Stimulated activated naive CD8-positive, alpha-beta T cell treated with anti-CD3 and anti-CD28 coated beads, Interleukin-15, Interleukin-2, amounts not matched to agents 100 U/mL and 50 U/mL, for 24 hours (primary cell): Measurements from ENCODE around the gene SPDYE4.
A peak's percentile ranks its signal among the peaks of the same experiment; 100 is the strongest.

Experiments
- ATAC-seq: fragments of 150-1000 bp; cut with Tn5 transposase; one replicate; pipeline ENCODE4 v1.10.0; 2021
- DNase-seq: peaks from one replicate; pipeline ENCODE4 v3.0.0; 2021

The SPDYE4 gene

DNA sequence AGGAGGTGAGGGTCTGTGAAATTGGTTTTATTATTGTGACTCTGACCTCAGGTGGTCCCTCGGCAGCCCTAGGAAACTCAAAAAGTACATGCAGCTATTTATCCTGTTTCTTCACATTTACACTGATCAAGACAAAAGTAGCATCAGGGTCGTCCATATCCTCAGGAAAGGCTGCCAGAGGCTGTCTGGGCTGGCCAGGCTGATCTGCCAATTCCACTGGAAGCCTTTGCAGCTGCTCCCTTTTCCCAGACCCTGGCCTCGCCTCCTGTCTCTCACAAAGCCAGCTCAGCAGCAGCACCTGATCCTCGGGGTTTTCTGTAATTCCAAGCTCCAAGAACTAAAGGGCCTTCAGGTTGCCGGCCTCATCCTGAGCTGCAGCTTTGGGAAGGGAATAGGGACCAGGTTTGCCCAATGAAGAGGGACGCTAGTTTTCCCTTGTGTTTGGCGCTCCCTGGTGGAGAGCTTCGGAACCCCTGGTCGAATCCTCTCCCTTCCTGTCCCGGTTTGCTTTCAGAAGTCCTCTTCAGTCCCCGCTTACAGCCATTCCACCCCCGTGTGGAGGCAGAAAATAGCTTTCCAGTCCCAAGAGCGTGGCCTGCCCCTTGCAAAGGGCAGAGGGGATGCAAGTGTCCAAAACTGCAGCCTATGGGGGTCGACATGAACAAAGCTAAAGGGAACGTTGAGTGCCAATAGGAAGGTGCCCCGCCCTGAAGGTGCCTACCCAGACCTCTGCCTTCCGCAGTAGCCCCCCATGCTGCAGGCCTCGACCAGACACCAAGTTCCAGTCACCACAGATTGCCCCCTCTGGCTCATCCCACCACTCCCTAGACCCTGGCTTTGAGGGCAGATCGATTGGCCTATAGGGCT lies 27.4 kb upstream of the SPDYE4 start:
- ATAC-seq (no peak), DNase-seq (peak; percentile 81)

DNA sequence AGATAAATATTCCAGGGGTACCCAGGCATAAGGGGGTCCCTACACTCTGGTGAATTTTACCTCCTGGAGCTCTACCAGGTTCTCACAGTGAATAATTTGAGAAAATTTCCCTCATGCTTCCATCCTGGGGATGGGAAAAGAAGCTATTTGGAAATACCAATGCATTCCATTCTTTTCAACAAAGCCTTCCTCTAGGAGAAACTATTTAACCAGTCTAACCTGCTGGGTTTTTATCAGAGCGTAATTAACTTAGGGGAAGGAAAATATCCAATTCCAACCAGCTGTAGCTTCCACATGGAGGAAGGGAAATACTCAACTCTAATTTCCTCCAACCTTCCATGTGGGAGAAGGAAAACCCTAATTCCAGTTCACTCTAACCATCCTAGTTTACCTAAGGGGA lies 23.8 kb upstream of the SPDYE4 start:
- no peak for ATAC-seq
- no peak for DNase-seq

DNA sequence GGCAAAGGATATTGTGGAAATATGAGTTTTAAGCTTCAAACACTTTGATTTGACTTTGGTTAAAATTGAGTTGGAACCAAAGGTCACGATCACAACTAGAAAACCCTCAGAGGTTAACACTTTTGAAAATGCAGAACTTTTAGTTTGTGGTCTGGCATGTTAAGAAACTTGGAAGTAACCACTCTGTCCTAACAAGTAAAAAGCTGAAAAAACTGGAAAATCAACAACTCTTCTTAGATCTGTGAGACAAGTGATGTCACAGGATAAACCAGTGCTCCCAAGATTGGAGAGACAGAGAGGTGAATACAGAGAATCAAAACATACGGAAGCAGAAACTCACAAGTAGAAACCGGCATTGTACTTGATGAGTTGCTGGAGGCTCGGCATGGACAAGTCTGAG lies 23.4 kb upstream of the SPDYE4 start:
- ATAC-seq (no peak), DNase-seq (no peak)

DNA sequence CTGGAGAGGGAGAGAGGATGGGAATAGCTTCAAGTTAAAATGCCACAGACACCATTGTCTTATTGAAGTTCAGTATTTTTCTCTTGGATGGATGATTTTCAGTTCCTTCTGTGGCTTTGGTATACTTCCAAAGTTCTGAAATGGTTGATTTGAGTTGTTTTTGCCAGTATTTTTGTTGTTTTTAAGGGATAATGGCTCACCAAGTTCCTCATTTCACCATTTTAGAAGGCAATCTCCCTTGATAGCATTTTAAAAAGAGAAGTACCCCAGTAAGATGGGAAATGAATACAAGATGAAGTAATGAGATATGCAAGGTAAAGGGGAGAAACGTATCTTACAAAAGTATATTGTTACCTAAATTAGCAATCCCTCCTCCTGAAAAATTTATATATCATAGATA lies 18.5 kb upstream of the SPDYE4 start:
- DNase-seq (no peak), ATAC-seq (no peak)

DNA sequence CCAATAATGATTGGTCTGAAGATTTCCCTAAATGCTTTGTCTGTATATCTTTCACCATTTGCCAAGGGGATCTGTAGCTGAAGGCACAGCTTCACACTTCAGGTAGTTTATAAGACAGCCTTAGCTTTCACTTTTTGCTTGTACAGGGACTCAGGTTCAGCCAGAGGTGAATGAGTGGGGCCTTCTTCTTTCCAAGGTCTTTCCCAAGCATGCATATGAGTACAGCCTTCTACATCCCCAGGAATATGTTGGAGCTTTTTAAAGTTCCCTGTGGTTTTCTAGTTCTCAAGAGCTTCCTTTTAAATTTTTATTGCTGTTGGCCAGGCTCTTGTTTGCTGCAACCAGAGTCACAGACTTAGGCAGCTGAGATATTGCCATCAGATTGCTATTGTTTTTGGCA lies 17.9 kb upstream of the SPDYE4 start:
- ATAC-seq: no peak
- DNase-seq: no peak

DNA sequence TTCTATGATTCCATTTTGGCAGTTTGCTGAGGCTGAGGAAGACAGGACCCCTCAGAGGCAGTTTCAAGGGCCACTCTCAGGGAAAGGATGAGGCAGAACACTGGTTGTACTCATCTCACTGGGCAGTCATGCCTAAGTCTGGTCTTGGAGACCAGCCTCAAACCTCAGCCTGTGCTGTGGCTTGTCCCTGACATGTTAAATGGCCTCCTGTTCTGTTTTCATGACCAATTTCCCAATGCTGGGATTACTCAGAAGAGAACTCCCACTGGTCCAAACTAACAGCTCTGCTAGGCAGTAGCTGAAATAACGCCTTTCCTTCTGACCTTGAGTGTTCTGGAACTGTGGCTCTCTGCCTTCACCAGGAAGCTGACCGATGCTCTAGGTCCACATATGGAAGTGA lies 8.4 kb upstream of the SPDYE4 start:
- DNase-seq (no peak), ATAC-seq (no peak)

DNA sequence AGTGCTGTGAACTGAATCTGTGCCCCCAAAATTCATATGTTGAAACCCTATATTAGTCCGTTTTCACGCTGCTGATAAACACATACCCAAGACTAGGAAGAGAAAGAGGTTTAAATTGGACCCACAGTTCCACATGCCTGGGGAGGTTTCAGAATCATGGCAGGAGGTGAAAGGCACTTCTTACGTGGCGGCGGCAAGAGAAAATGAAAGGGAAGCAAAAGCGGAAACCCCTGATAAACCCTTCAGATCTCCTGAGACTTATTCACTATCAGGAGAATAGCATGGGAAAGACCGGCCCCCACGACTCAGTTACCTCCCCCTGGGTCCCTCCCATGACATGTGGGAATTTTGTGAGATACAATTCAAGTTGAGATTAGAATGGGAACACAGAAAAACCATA lies 3.7 kb upstream of the SPDYE4 start:
- DNase-seq: no peak
- no peak for ATAC-seq

DNA sequence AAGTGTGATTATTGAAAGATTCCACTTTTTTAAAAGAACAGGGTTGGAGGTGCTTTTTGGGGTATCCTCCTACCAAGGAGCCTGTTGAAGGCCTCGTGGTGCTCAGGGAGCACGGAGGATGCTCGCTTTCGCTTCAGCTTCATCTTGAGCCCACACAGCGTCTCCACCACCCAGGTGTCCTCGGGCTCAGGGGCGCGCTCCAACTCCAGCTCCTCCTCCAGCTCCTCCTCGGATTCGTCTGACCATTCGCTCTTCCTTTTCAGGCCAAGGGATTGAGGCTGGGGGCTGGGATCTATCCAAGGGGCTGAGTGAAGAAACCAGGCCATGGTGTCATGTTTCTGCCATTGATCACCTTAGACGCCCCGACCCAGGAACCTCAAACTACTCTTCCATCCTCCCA lies 1.2 kb downstream of the SPDYE4 start:
- ATAC-seq (no peak), DNase-seq (no peak)

DNA sequence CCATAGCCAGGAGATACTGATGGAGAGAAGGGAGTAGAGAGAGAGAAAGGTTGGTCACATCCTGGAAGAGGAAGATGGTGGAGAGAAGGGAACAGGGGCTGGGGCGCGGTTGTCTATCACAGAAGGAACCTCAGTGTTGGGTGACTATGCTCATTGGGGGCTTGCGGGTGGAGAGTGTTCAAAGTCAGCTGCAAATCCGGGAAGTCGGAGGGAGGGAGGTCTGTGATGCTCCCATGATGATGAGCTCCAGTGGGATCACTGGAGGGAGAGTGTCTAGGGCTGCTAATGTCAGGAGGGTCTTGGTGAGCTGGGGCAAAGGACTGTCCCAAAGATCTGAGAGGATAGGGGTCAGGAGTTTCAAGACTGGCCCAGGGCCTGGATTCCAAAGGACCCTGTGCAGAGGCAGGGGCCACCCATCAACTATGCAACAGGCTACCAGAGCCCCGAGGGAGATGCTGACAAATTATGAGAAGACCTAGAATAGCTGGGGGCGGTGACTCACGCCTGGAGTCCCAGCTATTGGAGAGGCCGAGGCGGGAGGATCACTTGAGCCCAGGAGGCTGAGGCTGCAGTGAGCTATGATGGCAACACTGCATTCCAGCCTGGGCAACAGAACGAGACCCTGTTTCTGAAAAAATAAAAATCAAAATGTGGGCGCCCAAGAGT lies 2.6 kb downstream of the SPDYE4 start:
- no peak for DNase-seq
- no peak for ATAC-seq

DNA sequence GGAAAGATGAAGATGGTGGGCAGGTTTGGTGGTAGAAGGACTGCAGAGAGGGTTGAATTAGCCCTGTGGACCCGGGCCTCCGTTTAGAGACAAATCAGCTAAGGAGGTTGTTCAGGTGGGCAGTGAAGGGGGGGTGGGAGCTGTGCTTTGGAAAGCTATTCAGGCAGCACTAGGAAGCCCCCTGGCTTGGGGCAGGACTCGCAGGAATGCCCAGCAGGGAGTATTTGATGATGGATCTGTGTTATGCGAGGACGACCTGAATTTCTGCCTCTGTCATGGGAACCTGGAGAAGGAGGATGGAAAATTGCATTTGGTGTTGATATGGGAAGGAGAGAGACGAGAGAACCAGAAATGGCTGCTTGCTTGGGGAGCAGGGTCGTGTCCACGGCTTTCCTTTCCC lies 3.5 kb downstream of the SPDYE4 start:
- DNase-seq (no peak), ATAC-seq (no peak)

DNA sequence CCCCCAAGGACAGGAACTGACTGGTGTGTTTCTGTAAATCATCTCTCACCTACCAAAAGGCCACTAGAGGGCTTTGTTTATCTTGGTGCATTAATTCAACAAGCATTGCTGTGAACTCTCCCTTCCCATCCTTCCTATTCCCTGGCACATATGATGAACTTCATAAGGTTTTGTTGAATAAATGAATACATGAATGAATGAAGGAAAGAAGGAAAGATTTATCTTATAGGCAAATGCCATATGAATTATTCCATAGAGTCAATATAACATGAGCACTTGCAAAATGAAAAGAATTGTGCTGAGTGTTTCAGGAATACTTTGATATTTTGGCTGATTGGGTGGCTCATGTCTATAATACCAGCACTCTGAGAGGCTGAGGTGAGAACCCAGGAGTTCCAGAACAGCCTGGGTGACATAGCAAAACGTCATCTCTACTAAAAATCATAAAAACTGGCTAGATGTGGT lies 4.3 kb downstream of the SPDYE4 start:
- no peak for DNase-seq
- no peak for ATAC-seq

DNA sequence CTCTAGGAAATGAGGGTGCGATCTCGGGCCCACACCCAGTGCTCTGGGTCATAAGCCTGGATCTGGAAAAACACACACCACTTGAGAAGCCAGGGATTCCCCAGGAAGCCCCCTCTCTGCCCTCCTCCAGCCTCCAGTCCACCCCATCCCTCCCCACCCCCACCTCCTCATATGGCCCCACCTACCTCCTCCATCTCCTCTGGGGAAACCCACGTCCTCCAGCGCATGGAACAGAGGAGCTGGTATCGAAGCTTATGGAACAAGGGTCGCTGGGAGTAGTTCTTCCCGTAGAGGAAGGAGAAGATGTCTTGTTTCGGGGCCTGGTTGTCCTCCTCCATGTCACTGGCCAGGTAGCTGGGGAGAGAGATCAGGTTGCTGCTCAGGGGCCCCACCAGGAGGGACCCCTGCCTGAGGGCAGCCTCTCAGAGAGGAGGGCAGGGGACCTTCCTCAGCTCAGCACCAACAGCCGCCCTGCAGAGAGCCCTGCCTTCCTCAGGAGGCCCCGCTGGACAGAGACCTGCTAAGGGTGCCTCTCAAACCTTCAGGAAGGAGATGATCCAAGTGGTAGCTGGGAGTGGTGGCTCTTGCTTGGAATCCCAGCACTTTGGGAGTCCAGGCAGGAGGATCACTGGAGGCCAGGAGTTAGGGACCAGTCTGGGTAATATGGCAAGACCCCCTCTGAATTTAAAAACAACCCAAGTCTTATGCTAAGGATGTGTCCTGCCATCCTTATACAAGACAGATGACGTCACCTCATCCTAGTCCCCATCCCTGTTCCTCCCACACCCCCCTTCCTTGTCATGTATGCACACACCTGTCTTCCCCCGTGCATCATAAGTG lies 5.0 kb downstream of the SPDYE4 start:
- ATAC-seq: no peak
- no peak for DNase-seq

DNA sequence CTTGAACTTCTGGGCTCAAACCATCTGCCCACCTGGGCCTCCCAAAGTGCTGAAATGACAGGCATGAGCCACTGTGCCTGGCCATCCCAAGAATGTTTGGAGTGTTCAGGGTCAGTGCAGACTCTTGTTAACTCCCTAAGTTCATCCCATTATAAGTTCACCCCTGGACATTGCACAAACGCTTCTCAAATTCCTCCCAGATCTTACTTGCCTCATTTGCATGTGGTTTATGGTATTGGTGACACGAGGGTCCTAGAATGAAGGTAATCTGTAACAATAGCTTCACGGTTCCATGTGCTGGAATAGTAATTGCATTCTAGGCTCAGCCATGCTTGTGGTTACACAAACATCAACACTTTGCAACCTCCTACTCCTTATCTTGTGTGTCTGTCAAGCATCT lies 8.7 kb downstream of the SPDYE4 start:
- no peak for ATAC-seq
- DNase-seq: no peak

DNA sequence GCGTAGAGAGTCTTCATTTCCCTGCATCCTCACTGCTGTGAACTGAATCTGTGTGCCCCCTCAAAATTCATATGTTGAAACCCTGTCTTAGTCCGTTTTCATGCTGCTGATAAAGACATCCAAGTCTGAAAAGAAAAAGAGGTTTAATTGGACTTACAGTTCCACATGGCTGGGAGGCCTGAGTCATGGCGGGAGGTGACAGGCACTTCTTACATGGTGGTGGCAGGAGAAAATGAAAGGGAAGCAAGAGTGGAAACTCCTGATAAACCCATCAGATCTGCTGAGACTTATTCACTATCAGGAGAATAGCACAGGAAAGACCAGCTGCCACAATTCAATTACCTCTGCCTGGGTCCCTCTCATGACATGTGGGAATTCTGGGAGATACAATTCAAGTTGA lies 10.6 kb downstream of the SPDYE4 start:
- no peak for ATAC-seq
- DNase-seq: no peak

DNA sequence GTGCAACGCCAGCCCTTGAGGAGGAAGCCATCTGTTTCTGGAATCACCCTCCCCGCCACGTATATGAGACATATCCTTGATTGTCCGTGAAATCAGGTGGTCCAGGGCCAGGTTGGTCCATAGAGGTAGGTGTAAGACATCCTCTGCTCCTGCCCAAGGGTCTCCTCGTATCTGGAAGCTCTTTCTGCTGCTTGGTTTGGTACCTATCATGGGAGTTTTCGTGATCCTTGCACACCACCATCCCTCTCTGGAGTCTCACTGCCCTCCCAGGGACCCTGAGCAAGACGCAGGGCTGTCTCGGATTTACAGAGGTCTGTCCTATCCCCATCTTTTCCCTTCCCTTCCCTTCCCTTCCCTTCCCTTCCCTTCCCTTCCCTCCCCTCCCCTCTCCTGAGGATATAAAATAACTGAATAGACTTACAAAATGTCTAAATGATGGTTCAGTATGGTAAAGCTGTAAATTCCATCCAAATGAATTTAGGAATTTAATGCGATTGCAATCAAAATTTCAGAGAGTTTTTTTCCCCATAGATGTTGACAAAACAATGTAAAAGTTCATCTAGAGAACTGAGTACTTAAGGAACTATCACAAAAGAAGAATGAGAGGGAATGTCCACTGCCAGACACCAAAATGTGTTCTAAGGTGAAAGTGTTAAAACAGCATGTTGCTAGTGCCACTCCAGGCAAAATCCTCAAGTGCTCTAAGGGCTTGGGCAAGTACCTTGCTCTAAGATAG lies 11.7 kb downstream of the SPDYE4 start:
- no peak for DNase-seq
- ATAC-seq: peak; percentile 10

DNA sequence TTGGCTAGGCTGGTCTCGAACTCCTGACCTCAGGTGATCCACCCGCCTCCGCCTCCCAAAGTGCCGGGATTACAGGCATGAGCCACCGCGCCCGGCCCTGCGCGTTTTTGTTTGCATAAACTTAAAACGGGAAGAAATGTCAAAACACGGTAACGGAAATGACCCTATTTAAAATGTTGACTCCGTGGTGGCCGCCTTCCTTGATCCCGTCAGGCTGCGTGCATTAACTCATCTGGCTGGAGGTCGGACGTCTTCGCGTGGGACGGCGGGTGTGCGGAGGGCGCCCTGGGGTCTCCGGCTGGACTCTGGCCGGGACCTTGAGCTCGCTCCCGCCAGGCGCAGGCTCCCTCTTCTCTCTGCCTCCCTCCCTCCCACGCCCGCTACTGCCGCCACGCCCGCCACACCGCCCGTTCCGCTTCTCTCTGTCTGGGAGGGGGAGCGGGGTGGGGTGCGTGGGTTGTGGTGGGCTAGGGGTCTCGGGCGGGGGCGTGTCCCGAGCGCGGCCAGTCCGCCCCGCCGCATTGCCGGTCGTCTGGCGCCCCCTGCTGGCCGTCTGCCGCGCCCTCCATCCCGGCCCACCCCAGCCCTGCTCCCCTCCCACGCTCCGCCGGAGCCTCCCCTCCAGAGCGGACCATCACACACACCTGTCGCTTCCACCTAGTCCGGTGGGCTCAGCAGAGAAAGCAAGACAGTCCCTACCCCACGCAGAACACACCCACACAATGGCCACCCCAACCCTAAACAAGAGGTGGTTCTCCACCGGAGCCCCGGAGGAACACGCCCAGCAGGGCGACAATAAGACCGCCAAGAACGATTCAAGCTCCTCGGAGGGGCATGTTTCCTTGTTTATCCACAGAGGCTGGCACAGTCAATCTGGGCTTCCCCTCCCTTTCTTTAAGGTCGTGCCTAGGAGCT lies 12.5 kb downstream of the SPDYE4 start:
- ATAC-seq: peak; percentile 66
- peak; percentile 91 for DNase-seq

DNA sequence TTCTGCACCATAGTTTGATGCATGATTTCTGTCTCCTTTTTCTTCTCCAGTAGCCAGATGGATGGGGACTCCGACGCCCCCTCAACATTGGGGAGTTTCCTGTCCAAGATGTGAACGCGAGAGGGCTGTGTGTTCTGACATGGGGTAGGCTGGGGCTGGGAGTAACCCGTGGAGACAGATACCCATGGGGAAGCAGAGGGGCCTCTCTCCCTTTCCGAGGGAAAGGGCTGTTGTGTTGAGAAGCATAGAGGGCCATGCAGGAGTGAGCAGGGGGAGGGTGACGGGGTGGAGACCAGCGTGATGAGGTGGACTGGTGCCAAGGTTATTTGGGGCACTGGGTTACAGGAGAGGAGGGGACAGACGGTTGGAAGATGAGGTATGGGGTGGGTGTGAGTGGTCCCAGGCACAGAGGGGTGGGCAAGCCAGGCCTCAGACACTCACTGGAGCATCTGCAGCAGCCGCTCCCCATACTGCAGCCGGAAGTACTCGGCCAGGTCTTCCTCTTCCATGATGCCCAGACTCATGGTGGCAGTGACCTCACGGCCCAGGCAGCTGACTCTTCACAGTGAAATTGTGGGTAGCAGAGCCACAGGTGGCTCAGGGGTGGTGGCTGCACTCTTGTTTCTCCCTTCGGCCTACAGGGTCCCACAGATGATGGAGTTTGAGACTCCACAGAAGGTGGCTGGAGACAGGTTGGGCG lies 14.1 kb downstream of the SPDYE4 start:
- no peak for DNase-seq
- ATAC-seq: no peak

DNA sequence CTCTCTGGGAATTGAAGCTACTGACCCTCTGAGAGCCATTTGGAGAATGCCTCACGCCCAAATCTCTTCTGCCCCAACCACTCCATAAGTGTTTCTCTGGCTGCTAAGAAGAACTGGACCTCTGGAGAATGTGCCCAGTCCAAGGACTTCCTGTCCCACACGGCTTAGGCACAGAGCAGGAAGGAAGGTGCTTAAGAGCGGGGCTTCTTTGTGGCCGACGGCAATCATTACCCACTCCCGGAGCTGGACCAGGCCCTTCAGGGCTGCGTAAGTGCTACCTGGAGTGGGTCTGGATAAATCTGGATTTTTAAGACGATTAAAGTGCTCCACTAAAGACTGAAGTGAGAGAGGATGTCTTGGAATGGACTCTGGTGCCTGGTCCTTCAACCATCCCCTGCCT lies 15.5 kb downstream of the SPDYE4 start:
- no peak for ATAC-seq
- DNase-seq: no peak

DNA sequence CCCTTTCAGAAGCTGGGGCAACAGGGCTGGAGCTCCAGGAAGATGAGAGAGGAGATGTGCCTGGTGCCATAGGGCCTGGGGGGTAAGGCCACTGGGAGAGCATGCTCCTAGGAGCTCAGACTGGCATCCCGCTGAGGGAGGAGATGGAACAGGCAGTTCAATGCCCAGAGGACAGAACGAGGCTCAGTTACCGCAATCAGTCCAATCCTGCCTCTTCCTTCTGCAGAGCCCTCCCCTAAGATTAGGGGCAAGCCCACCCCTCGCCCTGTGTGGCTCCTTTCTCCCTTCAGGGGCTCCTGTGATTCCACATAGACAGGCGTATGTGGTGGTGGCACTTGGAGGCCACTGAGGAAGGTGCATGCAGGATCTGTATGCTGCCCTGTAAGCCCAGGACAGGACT lies 16.1 kb downstream of the SPDYE4 start:
- ATAC-seq (no peak), DNase-seq (no peak)

DNA sequence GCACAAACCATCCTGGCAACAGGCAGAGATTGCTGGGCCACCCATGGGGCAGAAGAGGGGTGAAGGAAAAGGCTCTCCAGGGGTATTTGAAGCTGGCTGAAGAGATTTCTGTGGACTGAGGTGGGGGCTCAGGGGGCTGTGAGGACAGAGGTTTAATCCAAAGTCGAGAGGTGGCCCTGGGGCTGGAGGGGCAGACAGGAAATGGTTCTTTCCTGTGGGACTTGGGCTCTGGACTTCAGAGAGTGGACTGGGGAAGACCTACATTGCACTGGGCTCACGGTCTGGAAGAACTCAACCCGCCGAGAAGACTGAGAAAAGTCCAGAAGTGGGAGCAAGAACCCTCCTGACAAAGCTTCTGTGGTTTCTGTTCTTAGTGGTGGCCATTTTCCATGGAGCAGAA lies 16.6 kb downstream of the SPDYE4 start:
- no peak for DNase-seq

DNA sequence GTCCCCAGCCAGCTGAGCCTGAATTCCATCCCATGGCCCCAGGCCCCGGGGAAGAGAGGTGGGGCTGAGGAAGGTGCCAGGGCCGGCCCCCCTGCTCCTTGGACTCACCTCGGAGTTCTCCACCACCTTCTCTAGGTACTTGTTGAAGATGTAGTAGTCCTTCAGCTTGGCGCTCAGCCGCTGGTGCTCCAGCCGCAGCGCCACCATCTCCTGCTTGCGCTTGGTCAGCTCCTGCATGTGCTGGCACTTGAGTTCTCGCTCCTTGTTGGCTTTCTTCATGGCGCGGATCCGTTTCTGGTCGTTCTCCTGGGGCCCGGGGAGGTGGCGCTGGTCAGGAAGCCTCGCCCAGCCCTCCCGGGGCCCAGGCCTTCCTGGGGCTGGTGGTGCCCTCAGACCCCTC lies 17.0 kb downstream of the SPDYE4 start:
- DNase-seq (no peak), ATAC-seq (no peak)

More for the DNA sequence above, 16.6 kb downstream of the SPDYE4 start:
- ATAC-seq: no peak
